Activated CD4-positive, alpha-beta T cell treated with anti-CD3 and anti-CD28 coated beads, Interleukin-2, amount 10 ng/mL, durations not matched to agents 7 days and 5 days (primary cell): ENCODE results near the gene PLXNC1. TPM values are rescaled to one million over a fixed set of nuclear protein-coding genes. Genes with fewer than 3 reads are reported as not detected.

Experiments used
- CTCF ChIA-PET: fragments of 350-600 bp; sonication (Branson Sonifier 250); formaldehyde crosslinking; loops from one replicate; lab custom pipeline; 2021; ENCODE audit warnings: antibody characterized with exemption; lab: Charles Lee
- POLR2A ChIA-PET: fragments of 350-600 bp; sonication (Branson Sonifier 250); formaldehyde crosslinking; loops from one replicate; lab custom pipeline; 2021; ENCODE audit warnings: antibody characterized with exemption; lab: Charles Lee
- DNase-seq: peaks from one replicate; pipeline ENCODE4 v3.0.0-alpha.2; 2020
- H3K27ac Mint-ChIP-seq: one replicate; pipeline ENCODE4 v1.8.0; 2021; ENCODE audit warnings: mild to moderate bottlenecking, moderate library complexity, mixed read lengths
- H3K27me3 Mint-ChIP-seq: one replicate; pipeline ENCODE4 v1.8.0; 2021; ENCODE audit warnings: mixed read lengths
- H3K36me3 Mint-ChIP-seq: one replicate; pipeline ENCODE4 v1.8.0; 2021; ENCODE audit warnings: low read depth, mixed read lengths
- H3K4me1 Mint-ChIP-seq: one replicate; pipeline ENCODE4 v1.8.0; 2021; ENCODE audit warnings: mixed read lengths
- H3K4me3 Mint-ChIP-seq: one replicate; pipeline ENCODE4 v1.8.0; 2021; ENCODE audit warnings: mild to moderate bottlenecking, moderate library complexity, mixed read lengths
- H3K9me3 Mint-ChIP-seq: one replicate; pipeline ENCODE4 v1.8.0; 2021; ENCODE audit warnings: mixed read lengths
- total RNA-seq, 2 experiments: library from RNA; stranded (reverse); gene quantifications; one replicate each; pipeline ENCODE4 v1.2.3, GENCODE V29; 2021

Gene PLXNC1
- total RNA-seq, 2 experiments from 2014 or later: 27.4 to 29.7 TPM

DNA sequence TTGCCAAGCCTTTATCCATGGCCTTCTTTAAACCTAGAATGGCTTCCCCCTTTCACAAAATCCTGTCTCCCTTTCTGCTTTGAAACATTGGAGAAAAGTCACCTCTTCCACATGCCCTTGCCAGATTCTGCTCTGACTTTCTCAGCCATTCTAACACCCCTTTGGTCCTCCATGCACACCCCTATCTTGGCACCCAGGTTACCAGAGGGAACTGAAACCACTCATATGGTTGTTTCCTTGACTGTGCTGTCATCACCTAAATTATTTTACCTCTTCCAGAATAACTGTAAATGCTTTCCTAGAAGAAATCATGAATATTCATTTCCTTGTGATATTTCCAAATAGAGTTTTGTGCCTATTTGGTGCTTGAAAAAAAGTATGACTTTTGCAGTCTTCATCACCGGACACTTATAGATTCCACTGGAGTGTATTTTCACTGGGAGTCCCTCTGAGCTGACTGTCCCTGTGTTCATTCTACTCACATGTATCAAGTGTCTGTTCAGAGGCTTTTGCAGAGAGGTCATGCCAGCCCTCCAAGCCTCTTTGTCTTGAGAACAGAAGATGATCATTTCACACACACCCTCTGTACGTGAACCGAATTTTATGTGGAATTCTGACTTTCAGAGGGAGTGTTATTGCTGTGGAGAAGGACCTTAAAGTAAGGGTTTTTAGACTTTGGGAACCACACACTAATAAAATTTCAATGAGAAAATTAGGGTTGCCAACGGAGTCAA lies 74.1 kb downstream of the PLXNC1 start:
- Mint-ChIP-seq H3K4me3 (no peak overlapping the region), H3K27ac (no peak overlapping the region), H3K36me3 (peaks cover 61% of the 10 kb centered on the region), H3K9me3 (no peaks in the 10 kb centered on the region), H3K27me3 (no peaks in the 10 kb centered on the region), H3K4me1 (no peaks in the 10 kb centered on the region)
- CTCF ChIA-PET: no interaction called here
- no peak for DNase-seq
- POLR2A ChIA-PET: no interaction called here

DNA sequence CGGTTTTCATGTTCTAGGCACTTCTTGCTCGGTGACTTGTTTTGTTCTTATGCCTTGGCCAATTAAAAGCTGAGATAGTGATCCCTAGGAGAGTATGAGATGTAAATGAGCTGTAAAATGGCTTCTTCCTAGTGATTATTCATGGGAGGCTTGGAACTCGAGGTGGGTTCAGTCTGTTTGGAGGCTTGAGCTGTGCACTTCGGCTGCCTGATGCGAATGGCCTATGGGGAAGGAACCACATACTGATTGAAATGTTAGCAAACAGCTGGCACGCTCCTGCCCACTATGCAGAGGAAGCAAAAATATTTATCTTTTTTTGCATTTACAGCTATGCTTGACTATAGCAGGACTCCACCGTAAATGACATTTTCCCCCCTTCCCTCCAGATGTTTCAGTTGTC lies 75.5 kb downstream of the PLXNC1 start:
- CTCF ChIA-PET: no interaction called here
- no peaks in the 10 kb centered on the region for H3K27me3 Mint-ChIP-seq

DNA sequence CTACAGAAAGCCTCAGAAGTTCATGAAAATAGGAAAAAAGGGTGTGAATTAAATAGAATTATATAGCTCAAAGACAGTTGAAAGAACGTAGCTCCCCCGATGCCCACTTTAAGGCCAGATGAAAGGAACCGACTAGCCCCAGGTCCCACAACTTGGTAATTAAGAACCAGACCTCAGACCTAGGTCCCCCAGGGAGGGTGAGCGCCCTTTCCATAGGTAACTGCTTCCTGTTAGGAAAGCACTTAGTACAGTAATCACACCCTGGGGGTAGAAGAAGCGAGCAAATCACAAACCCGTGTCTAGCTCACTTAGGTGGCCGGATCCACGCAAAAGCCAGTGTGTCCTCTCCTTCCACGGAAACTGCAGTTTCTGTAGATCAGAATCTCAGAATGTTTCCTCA lies 77.1 kb downstream of the PLXNC1 start:
- peaks cover 4% of the 10 kb centered on the region for H3K9me3 Mint-ChIP-seq
- H3K36me3 Mint-ChIP-seq: peaks cover 77% of the 10 kb centered on the region
- no peak overlapping the region for H3K4me3 Mint-ChIP-seq
- no peak overlapping the region for H3K27ac Mint-ChIP-seq
- ChIA-PET CTCF (interaction anchor here (1.2 to 1.7 kb wide), 3 partner anchors 9 to 46 kb away, joined by 3 to 4 read pairs (median 4); no protein-coding TSS in a partner anchor), POLR2A (no interaction called here)
- no peak for DNase-seq
- peaks cover 9% of the 10 kb centered on the region for H3K4me1 Mint-ChIP-seq
- no peaks in the 10 kb centered on the region for H3K27me3 Mint-ChIP-seq

More for the DNA sequence above, 75.5 kb downstream of the PLXNC1 start:
- POLR2A ChIA-PET: no interaction called here
- no peak overlapping the region for H3K27ac Mint-ChIP-seq
- no peaks in the 10 kb centered on the region for H3K9me3 Mint-ChIP-seq
- DNase-seq: no peak
- H3K4me3 Mint-ChIP-seq: no peak overlapping the region
- peaks cover 74% of the 10 kb centered on the region for H3K36me3 Mint-ChIP-seq
- no peaks in the 10 kb centered on the region for H3K4me1 Mint-ChIP-seq

DNA sequence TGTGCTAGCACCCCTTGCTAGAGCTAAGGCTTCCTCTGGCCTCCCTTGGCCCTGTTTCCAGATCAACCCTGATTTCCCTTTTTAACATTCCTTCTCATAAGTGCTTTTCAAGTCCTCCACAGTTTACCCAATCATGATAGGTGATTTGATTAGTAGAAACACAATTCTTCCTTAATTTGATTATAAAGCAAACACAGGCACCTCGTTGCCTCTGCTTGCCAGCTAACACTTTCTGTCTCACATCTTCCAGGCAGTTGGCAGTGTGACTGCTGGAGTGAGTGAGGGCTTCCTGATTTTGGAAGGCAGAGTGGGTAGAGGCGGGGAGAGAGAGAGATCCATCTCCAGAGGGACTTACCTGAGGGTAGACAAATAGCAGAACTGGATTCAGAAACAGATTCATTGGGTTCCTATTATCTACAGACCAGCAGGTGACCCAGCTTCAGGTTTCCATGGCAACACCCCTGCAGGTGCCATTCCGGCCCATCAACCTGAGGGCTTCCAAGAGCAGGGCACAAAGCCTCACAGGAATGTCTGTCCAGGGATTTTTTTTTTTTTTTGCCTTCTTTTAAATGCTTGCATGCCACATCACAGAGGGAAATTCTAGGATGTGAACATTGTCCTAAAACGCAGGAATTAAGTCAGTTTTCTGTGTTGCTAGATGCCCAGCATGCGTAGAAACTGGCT lies 77.7 kb downstream of the PLXNC1 start:
- Mint-ChIP-seq H3K27ac (no peak overlapping the region), H3K4me1 (peaks cover 14% of the 10 kb centered on the region), H3K4me3 (no peak overlapping the region), H3K36me3 (peaks cover 74% of the 10 kb centered on the region), H3K9me3 (peaks cover 4% of the 10 kb centered on the region), H3K27me3 (no peaks in the 10 kb centered on the region)
- DNase-seq: no peak
- ChIA-PET POLR2A (no interaction called here), CTCF (interaction anchor here (1.2 to 1.7 kb wide), 3 partner anchors 9 to 45 kb away, joined by 3 to 4 read pairs (median 4); no protein-coding TSS in a partner anchor)

DNA sequence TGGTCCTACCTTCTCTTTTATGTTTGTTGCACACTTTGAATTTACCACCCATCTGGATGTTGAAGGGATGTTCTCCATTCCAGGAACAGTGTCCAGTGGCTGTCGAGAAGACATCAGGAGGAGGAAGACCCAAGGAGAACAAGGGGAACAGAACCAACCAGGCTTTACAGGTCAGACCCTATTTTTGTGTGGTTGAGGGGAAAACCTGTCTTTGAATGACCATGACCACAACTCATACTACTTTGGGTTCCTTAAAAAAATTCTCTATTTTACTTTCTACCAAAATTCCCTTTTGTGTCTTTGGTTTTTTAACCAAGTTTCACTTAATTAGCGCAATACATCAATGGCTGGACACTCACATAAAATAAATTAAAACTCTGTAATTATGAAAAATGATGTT lies 78.7 kb downstream of the PLXNC1 start:
- CTCF ChIA-PET: no interaction called here

DNA sequence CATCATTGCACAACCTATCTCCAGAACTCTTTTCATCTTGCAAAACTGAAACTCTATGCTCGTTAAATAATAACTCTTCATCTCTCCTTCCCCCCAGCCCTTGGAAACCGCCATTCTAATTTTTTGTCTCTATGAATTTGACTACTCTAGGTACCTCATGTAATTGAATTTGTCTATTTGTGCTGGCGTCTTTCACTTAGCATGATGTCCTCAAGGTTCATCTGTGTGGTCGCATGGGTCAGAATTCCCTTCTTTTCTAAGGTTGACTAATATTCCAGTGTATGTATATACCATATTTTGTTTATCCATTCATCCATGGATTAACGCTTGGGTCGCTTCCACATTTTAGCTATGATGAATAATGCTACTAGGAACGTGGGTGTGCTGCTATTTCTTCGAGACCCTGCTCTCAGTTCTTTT lies 80.1 kb downstream of the PLXNC1 start:
- Mint-ChIP-seq H3K27me3 (no peaks in the 10 kb centered on the region), H3K4me3 (no peak overlapping the region), H3K9me3 (peaks cover 4% of the 10 kb centered on the region), H3K36me3 (peaks cover 69% of the 10 kb centered on the region), H3K4me1 (peaks cover 17% of the 10 kb centered on the region), H3K27ac (no peak overlapping the region)
- ChIA-PET CTCF (no interaction called here), POLR2A (no interaction called here)
- no peak for DNase-seq

More for the DNA sequence above, 78.7 kb downstream of the PLXNC1 start:
- Mint-ChIP-seq H3K36me3 (peaks cover 76% of the 10 kb centered on the region), H3K4me1 (peaks cover 14% of the 10 kb centered on the region), H3K9me3 (peaks cover 4% of the 10 kb centered on the region), H3K27ac (no peak overlapping the region), H3K27me3 (no peaks in the 10 kb centered on the region), H3K4me3 (no peak overlapping the region)
- POLR2A ChIA-PET: no interaction called here
- DNase-seq: no peak

DNA sequence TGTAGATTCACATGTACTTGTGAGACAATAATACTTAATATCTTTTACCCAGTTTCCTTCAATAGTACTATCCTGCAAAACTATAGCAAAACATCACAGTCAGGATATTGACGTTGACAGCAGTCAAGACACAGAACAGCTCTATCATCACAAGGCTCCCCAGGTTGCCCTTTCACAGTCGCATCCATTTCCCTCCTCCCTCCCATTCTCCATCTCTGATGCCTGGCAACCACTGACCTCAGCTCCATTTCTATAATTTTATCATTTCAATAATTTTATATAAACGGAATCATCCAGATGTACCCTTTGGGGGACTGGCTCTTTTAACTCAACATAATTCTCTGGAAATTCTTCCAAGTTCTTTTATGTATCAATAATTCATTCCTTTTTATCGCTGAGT lies 81.5 kb downstream of the PLXNC1 start:
- no peak for DNase-seq
- Mint-ChIP-seq H3K9me3 (peaks cover 4% of the 10 kb centered on the region), H3K4me3 (no peak overlapping the region), H3K27ac (no peak overlapping the region), H3K36me3 (peaks cover 60% of the 10 kb centered on the region), H3K27me3 (no peaks in the 10 kb centered on the region), H3K4me1 (peaks cover 17% of the 10 kb centered on the region)
- ChIA-PET POLR2A (no interaction called here), CTCF (no interaction called here)

DNA sequence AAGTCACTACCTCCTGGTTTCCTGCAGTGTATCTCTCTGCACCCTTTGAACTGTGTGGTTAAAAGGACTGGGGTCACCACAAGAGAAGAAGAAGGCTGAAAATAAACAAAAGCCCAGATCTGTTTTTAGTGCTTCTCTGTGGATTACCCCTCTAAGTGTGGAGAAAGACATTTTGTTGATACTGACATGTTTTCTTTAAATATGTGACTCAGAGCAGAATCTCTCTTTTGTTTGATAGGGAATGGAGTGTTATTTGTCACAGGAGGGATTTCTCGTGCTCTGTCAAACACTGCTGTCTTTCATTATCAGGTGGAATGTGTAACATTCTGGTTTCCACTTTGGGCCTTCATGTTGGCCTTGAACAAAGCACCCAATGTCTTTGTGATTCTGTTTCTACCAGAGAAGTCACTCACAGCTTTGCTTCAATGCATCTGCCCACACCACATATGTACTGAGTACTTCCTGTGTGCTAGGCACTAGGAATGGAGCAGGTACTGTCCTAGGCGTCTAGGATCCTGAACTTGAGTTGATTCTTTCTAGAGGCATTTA lies 82.1 kb downstream of the PLXNC1 start:
- peaks cover 56% of the 10 kb centered on the region for H3K36me3 Mint-ChIP-seq
- peak; percentile 7 for DNase-seq
- POLR2A ChIA-PET: no interaction called here

DNA sequence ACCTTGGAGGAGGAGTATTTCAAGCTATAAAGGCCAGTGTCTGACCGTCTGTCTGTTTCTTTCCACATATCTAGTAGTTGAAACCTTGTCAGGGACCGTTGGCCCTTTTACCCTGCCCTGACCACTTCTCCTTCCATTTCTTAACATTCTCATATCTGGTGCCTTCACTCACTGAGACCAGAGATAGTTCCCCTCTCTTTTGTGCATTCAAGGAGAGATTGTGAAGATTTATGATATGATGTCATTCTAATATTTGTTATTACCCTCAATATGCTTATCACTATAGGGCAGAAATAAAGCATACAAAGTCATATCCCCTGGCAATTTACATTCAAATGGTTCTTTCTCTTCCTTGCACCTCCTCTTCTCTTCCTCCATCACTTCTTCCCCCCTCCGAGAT lies 83.3 kb downstream of the PLXNC1 start:
- CTCF ChIA-PET: no interaction called here
- H3K27ac Mint-ChIP-seq: no peak overlapping the region
- no peak for DNase-seq
- peaks cover 17% of the 10 kb centered on the region for H3K4me1 Mint-ChIP-seq
- H3K4me3 Mint-ChIP-seq: no peak overlapping the region
- H3K9me3 Mint-ChIP-seq: peaks cover 4% of the 10 kb centered on the region
- H3K27me3 Mint-ChIP-seq: no peaks in the 10 kb centered on the region
- peaks cover 57% of the 10 kb centered on the region for H3K36me3 Mint-ChIP-seq
- POLR2A ChIA-PET: no interaction called here

More for the DNA sequence above, 82.1 kb downstream of the PLXNC1 start:
- CTCF ChIA-PET: no interaction called here
- Mint-ChIP-seq H3K4me3 (no peak overlapping the region), H3K27me3 (no peaks in the 10 kb centered on the region), H3K9me3 (peaks cover 4% of the 10 kb centered on the region), H3K27ac (peak overlapping the region; percentile 21), H3K4me1 (peaks cover 17% of the 10 kb centered on the region)

DNA sequence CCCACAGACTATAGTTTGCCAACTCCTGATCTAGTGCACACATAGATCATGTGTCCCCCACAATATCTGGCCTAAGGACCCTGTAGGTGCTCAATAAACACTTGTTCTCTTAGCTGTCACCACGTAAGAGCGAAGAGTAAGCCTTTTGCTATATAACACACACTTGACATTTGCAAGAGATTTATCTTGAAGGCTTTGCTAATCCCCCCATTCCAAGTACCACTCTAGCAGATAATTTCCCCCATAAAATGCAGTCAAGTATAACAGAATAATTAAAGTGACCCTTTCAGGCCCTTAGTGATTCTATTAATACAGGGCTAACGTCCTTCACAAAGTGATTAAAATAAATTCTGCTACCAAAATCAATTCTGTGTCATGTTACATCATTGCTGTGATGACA lies 87.5 kb downstream of the PLXNC1 start:
- Mint-ChIP-seq H3K4me3 (no peak overlapping the region), H3K27ac (no peak overlapping the region), H3K4me1 (peaks cover 5% of the 10 kb centered on the region), H3K36me3 (peaks cover 49% of the 10 kb centered on the region), H3K27me3 (no peaks in the 10 kb centered on the region), H3K9me3 (no peaks in the 10 kb centered on the region)
- POLR2A ChIA-PET: no interaction called here
- CTCF ChIA-PET: interaction anchor here (0.6 kb wide), 1 partner anchor 30 kb away, joined by 3 read pairs; no protein-coding TSS in a partner anchor
- DNase-seq: no peak

DNA sequence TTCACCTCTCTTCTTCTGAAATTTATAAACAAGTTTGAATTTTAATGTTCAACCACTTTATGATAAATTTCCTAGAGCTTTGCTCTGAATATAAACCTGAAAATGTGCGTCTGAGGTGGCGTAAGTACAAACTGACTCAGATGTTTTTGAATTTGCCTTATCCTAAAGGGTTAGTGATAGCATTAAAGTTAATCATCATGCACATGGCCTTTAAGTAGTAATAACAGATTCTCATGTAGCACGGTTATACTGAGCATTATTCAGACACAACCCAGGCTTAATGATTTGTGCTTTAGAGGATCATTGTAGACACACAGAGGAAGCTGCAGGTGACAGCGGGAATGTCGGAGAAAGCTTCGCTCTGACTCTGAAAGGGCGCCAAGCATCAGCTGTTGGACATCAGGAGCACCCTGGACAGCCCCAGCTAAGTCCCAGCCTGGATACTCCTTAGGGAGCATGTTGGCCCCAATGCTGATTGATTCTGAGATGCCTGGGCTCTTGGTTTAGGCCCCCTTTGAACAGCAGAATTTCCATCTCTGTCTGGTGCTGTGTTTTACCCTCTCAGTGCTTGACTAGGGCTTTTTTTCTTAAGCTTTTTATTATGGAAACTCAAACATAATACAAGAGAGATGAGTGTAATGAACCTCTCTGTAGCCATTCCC lies 91.1 kb downstream of the PLXNC1 start:
- no peaks in the 10 kb centered on the region for H3K9me3 Mint-ChIP-seq
- DNase-seq: no peak
- no peak overlapping the region for H3K4me3 Mint-ChIP-seq
- no peak overlapping the region for H3K27ac Mint-ChIP-seq
- peaks cover 60% of the 10 kb centered on the region for H3K36me3 Mint-ChIP-seq
- no peaks in the 10 kb centered on the region for H3K27me3 Mint-ChIP-seq
- POLR2A ChIA-PET: no interaction called here
- peaks cover 8% of the 10 kb centered on the region for H3K4me1 Mint-ChIP-seq
- CTCF ChIA-PET: no interaction called here

DNA sequence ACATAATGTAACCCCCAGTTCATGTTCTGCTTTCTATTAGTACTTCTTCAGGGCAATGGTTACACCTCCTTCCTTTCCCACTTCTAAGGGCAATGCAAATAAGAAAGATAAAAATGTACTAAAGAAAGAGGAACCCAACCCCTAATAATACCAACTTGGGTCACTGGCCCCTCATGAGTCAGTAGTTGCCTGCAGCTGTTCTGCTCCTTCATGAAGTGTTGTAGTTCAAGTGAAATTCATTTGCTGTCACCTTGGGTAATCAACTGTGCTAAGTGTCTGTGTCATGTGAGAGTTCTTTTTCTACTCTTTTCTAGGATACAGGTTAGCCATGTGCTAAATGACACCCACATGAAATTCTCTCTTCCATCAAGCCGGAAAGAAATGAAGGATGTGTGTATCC lies 91.8 kb downstream of the PLXNC1 start:
- Mint-ChIP-seq H3K36me3 (peaks cover 67% of the 10 kb centered on the region), H3K4me1 (peaks cover 16% of the 10 kb centered on the region), H3K4me3 (no peak overlapping the region), H3K27me3 (no peaks in the 10 kb centered on the region), H3K9me3 (no peaks in the 10 kb centered on the region), H3K27ac (no peak overlapping the region)
- ChIA-PET POLR2A (no interaction called here), CTCF (no interaction called here)
- no peak for DNase-seq

DNA sequence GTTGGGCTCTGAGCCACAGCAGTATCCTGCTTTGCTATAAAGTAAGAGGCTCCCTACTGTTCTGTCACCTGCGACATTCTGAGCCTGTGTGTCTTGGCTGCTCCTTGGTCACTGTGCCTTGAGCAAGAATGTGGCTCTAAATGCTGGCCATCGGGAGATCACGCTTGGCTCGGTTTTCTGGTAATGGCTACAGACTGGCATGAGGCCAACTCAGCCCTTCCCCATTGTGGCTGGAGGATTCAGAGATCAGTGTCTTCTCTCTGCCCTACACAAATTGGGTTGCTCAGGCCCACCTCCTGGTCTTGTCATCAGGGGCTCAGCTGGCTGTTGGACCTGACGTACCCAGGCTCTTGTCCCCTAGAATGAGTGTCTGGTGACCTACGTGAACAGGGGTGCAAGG lies 94.5 kb downstream of the PLXNC1 start:
- Mint-ChIP-seq H3K36me3 (peaks cover 67% of the 10 kb centered on the region), H3K4me1 (peaks cover 34% of the 10 kb centered on the region), H3K9me3 (no peaks in the 10 kb centered on the region), H3K4me3 (no peak overlapping the region), H3K27ac (no peak overlapping the region), H3K27me3 (no peaks in the 10 kb centered on the region)
- ChIA-PET POLR2A (no interaction called here), CTCF (interaction anchor here (1.0 kb wide), 1 partner anchor 10 kb away, joined by 3 read pairs; no protein-coding TSS in a partner anchor)
- DNase-seq: no peak
